Adrenal gland (tissue), 12 donors: ENCODE data around the gene ADGRA1. TPM values are rescaled to one million over a fixed set of nuclear protein-coding genes. Genes with fewer than 3 reads are reported as not detected.

Experiments used
- DNase-seq, 7 donors: peaks; one replicate each; pipeline ENCODE4 v3.0.0-alpha.2; 2019 to 2020
- H3K27ac ChIP-seq, 5 donors: fragments of 200-600 bp; sonication (generic) in 4 of 5; 1 replicate in 3 of 5; 2 replicates in 2 of 5; pipeline versions ENCODE4 v1.5.1 to v1.8.0; 2016 to 2020; ENCODE audit warnings: mild to moderate bottlenecking in 1 of 5
- H3K27me3 ChIP-seq: fragments of 200-600 bp; 2 replicates; pipeline ENCODE4 v1.8.0; 2021
- H3K36me3 ChIP-seq, 2 donors: fragments of 200-600 bp; replicated peaks in 1 of 2; 1 replicate in 1 of 2; 2 replicates in 1 of 2; pipeline versions ENCODE4 v1.5.1 to v1.8.0; 2018 to 2022
- H3K4me1 ChIP-seq, 2 donors: fragments of 200-600 bp; replicated peaks in 1 of 2; 1 replicate in 1 of 2; 2 replicates in 1 of 2; pipeline versions ENCODE4 v1.5.1 to v1.8.0; 2018 to 2021
- H3K4me3 ChIP-seq, 4 donors: fragments of 200-600 bp; sonication (generic) in 3 of 4; one replicate each; pipeline ENCODE4 v1.5.1; 2016 to 2018
- H3K9me3 ChIP-seq, 3 donors: fragments of 200-600 bp; sonication (generic) in 1 of 3; replicated peaks in 1 of 3; 1 replicate in 2 of 3; 2 replicates in 1 of 3; pipeline versions ENCODE4 v1.5.1 to v1.8.0; 2016 to 2021
- POLR2A ChIP-seq, 2 donors: fragments of 450-650 bp; IDR thresholded peaks; one replicate each; pipeline ENCODE4 v1.6.1; 2017; ENCODE audit warnings: antibody characterized with exemption in 2 of 2, mild to moderate bottlenecking in 2 of 2, moderate library complexity in 1 of 2
- WGBS, 4 donors: extraction: QIAGEN DNeasy Blood & Tissue Kit in 2 of 4; methylation state at CpG; one replicate each; pipeline versions ENCODE4 v1.1.5 to v1.1.7; 2013 to 2017; 5-methylcytosine and 5-hydroxymethylcytosine counted together
- intact Hi-C, 2 donors: fragments of 100-400 bp; cut with DNase I; formaldehyde crosslinking; loops; one replicate each; pipeline versions ENCODE4 v1.14.1 to v1.15.0; 2022 to 2023
- polyA plus RNA-seq, 3 donors: library from polyadenylated mRNA; stranded (reverse); fragments of 200-250 nt in 2 of 3; fragments of 350-450 nt in 1 of 3; fragmentation: Illumina TruSeq in 1 of 3; extraction: RNeasy Lipid Tissue Mini Kit (QIAGEN cat#74804) in 1 of 3; gene quantifications; one replicate each; pipeline ENCODE4 v1.2.3, GENCODE V29; 2013 to 2014
- total RNA-seq, 9 donors: library from RNA; depleted of rRNA in 4 of 9; stranded (reverse); fragments of >200 nt in 4 of 9; fragments of 120-200 nt in 1 of 9; fragmentation: NEBNext Ultra II Directional in 1 of 9; extraction: Animal tissue kit (Norgen Biotek cat#: 25700) in 1 of 9; gene quantifications; one replicate each; pipeline versions ENCODE4 v1.1.0 to v1.2.4, GENCODE V29; 2013 to 2023
- TF ChIP-seq, protein P1 (sequence below), 6 experiments: fragments of 450-650 bp in 4 of 6; fragments of 200-600 bp in 2 of 6; sonication (generic) in 1 of 6; IDR thresholded peaks; 1 replicate in 5 of 6; 2 replicates in 1 of 6; pipeline versions ENCODE4 v1.5.1 to v1.8.0; 2016 to 2021; ENCODE audit warnings: antibody characterized with exemption in 6 of 6, mild to moderate bottlenecking in 2 of 6, moderate library complexity in 1 of 6
- donor health status: healthy with polysubstance abuse.
- donor health status: Bipolar disorder and iron deficiency.
- donor health status: DM: yes; HTN: yes; CAD: no.
- donor health status: DM: no; HTN: no; CAD: no.
- donor health status: DM: no; HTN: no; CAD: no.
- donor health status: DM: yes; HTN: yes; CAD: no.

The ADGRA1 gene
- total and polyA plus RNA-seq, 12 donors: 0.06 to 8.2 (median 2.7) TPM; not detected in 2

- no peak overlapping the region for H3K27ac ChIP-seq
- peak in 3 of 7 donors; percentile 11 to 48 (median 11) for DNase-seq
- H3K4me3 ChIP-seq: no peak overlapping the region
- peaks cover 7 to 18% of the 10 kb centered on the region in 2 donors for H3K4me1 ChIP-seq
- H3K36me3 ChIP-seq: no peaks in the 10 kb centered on the region
- peaks cover 12% of the 10 kb centered on the region for H3K27me3 ChIP-seq
- intact Hi-C loops: loop anchor here in 1 of 2 donors (10.0 kb wide), 1 partner anchor 173 kb away; no protein-coding TSS in a partner anchor
- no peaks in the 10 kb centered on the region for H3K9me3 ChIP-seq
- TF ChIP-seq POLR2A (IDR thresholded peaks at IDR 0.05): no peak
- TF ChIP-seq, protein P1, sequence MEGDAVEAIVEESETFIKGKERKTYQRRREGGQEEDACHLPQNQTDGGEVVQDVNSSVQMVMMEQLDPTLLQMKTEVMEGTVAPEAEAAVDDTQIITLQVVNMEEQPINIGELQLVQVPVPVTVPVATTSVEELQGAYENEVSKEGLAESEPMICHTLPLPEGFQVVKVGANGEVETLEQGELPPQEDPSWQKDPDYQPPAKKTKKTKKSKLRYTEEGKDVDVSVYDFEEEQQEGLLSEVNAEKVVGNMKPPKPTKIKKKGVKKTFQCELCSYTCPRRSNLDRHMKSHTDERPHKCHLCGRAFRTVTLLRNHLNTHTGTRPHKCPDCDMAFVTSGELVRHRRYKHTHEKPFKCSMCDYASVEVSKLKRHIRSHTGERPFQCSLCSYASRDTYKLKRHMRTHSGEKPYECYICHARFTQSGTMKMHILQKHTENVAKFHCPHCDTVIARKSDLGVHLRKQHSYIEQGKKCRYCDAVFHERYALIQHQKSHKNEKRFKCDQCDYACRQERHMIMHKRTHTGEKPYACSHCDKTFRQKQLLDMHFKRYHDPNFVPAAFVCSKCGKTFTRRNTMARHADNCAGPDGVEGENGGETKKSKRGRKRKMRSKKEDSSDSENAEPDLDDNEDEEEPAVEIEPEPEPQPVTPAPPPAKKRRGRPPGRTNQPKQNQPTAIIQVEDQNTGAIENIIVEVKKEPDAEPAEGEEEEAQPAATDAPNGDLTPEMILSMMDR (IDR thresholded peaks at IDR 0.05): no peak
- WGBS, 4 donors: 69 to 83% (median 75%) methylated on average over 11 to 28 of the region's 28 CpGs
Observed at GRCh38 chr10:133141144-133141957, 53.6 kb downstream of the ADGRA1 start.

GRCh38 chr10:133141958-133142340, 54.2 kb downstream of the ADGRA1 start:
- H3K4me1 ChIP-seq: peaks cover 7 to 18% of the 10 kb centered on the region in 2 donors
- intact Hi-C loops: loop anchor here in 1 of 2 donors (10.0 kb wide), 1 partner anchor 173 kb away; no protein-coding TSS in a partner anchor
- peak in 1 of 7 donors; percentile 12 for DNase-seq
- H3K4me3 ChIP-seq: no peak overlapping the region
- no peak for TF ChIP-seq POLR2A (IDR thresholded peaks at IDR 0.05)
- TF ChIP-seq, protein P1 (IDR thresholded peaks at IDR 0.05): no peak
- H3K27ac ChIP-seq: no peak overlapping the region
- no peaks in the 10 kb centered on the region for H3K9me3 ChIP-seq
- peaks cover 12% of the 10 kb centered on the region for H3K27me3 ChIP-seq
- 84 to 92% (median 87%) methylated on average over 5 to 27 of the region's 27 CpGs for WGBS, 4 donors
- H3K36me3 ChIP-seq: no peaks in the 10 kb centered on the region

DNA sequence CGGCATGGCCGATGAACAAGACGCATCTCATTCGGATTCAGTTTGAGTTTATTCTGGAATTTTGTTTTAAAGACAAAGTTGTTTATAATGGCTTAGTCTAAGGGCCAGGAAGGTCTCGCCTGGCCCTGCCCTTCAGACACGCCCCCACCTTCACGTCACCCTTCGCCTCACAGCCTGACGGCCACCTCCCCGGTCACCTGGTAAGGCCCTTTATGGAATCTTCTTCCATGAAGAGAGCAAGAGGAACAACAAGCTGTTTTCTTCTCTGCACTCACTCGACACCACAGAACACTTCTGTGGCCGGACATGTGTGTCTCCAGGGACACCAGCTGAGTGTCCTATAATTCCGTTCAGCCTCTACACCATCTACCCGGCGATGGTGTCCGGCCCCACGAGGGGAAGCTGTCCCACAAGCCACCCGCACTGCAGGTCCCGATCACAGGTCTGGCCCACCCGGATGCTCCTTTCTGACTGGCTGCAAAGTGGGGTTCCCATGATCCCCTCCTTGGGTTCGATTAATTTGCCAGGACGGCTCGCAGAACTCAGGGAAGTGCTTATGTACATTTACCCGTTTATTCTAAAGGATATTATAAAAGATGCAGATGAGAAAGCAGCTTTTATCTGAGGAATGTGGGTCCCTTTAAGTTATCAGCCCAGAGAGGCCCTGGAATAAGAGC, 54.9 kb downstream of the ADGRA1 start:
- TF ChIP-seq, protein P1 (IDR thresholded peaks at IDR 0.05): no peak
- no peak for TF ChIP-seq POLR2A (IDR thresholded peaks at IDR 0.05)
- DNase-seq: peak in 2 of 7 donors; percentile 16 to 49
- no peaks in the 10 kb centered on the region for H3K36me3 ChIP-seq
- H3K4me3 ChIP-seq: no peak overlapping the region
- H3K4me1 ChIP-seq: peaks cover 7 to 18% of the 10 kb centered on the region in 2 donors
- H3K27me3 ChIP-seq: peaks cover 12% of the 10 kb centered on the region
- intact Hi-C loops: loop anchor here in 1 of 2 donors (10.0 kb wide), 1 partner anchor 172 kb away; no protein-coding TSS in a partner anchor
- WGBS, 4 donors: 80 to 88% (median 82%) methylated on average over 19 to 24 of the region's 24 CpGs
- no peak overlapping the region for H3K27ac ChIP-seq
- no peaks in the 10 kb centered on the region for H3K9me3 ChIP-seq

- Histone ChIP-seq H3K9me3 (no peaks in the 10 kb centered on the region), H3K4me1 (peaks cover 7 to 18% of the 10 kb centered on the region in 2 donors), H3K4me3 (no peak overlapping the region), H3K27me3 (peaks cover 12% of the 10 kb centered on the region), H3K27ac (no peak overlapping the region), H3K36me3 (no peaks in the 10 kb centered on the region)
- 57 to 78% (median 71%) methylated on average over 7 to 10 of the region's 10 CpGs for WGBS, 4 donors
- DNase-seq: peak in 1 of 7 donors; percentile 11
- intact Hi-C loops: loop anchor here in 1 of 2 donors (10.0 kb wide), 1 partner anchor 172 kb away; no protein-coding TSS in a partner anchor
- TF ChIP-seq, protein P1 (IDR thresholded peaks at IDR 0.05): no peak
- no peak for TF ChIP-seq POLR2A (IDR thresholded peaks at IDR 0.05)
Observed at GRCh38 chr10:133143200-133143533, 55.4 kb downstream of the ADGRA1 start.
